ENCODE data around the gene PRAC1.

GRCh38 chr17:48722201-48722907 lies at the start of gene PRAC1:
- TF ChIP-seq POLR2A (IDR thresholded peaks at IDR 0.05), result no peak
- TF ChIP-seq, protein P1, sequence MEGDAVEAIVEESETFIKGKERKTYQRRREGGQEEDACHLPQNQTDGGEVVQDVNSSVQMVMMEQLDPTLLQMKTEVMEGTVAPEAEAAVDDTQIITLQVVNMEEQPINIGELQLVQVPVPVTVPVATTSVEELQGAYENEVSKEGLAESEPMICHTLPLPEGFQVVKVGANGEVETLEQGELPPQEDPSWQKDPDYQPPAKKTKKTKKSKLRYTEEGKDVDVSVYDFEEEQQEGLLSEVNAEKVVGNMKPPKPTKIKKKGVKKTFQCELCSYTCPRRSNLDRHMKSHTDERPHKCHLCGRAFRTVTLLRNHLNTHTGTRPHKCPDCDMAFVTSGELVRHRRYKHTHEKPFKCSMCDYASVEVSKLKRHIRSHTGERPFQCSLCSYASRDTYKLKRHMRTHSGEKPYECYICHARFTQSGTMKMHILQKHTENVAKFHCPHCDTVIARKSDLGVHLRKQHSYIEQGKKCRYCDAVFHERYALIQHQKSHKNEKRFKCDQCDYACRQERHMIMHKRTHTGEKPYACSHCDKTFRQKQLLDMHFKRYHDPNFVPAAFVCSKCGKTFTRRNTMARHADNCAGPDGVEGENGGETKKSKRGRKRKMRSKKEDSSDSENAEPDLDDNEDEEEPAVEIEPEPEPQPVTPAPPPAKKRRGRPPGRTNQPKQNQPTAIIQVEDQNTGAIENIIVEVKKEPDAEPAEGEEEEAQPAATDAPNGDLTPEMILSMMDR (IDR thresholded peaks at IDR 0.05 in 8 of 11, conservative IDR thresholded peaks at IDR 0.05 in 3 of 11), result no peak

Measured in spleen (tissue), 7 donors.